Measurements from ENCODE around the gene NDUFA7.
A peak's percentile ranks its signal among the peaks of the same experiment; 100 is the strongest.
"Not testable (repeated sequence)": the region's sequence is repeated elsewhere in the genome, so short reads cannot be mapped to it uniquely, and the experiment has no call there.

The NDUFA7 gene

DNA sequence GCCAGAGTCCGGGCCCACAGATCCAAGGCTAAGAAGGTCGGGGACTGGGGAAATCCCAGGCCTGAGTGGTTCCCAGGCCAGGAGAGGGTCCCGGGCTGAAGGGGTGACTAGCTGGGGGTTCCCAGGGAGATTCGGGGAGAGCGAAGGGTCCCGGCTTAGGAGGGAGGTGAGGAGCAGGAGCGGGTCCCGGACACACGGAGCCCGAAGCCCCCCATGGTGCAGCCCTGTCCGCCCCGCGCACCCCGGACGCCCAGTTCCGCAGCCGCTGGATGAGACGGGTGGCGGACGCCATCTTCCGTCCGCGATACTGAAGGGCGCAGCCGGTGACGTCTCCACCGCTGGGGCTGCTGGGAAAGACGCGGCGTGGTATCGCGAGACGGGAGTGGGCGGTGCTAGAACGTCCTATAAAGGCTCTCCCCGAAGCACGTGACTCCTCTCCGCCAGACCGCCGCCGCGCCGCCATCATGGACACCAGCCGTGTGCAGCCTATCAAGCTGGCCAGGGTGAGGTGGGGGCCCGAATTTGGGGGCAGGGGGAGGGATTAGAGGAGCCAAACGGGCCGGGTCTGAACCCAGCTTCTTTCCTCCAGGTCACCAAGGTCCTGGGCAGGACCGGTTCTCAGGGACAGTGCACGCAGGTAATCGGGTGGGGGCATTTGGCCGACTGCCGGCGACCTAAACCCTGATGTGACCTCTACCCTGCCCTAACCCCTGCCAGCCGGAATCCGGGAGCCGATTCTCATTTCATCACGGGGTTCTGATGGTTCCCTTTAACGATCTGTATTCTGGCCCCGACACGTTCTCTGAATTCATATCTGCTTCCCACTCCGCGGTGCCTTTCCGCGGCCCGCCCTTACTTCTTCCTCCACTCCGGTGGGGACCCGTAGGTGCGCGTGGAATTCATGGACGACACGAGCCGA, at the start of gene NDUFA7, which contains the start of gene RPS28:
Gene NDUFA7 (minus strand): TSS at position 309 of the 919 bp plus-strand sequence. CDS start 17 bp downstream, at position 292.
Gene RPS28 (plus strand): TSS at position 430 of the 919 bp plus-strand sequence. CDS start 35 bp downstream, at position 465.
- peak; percentile 96 for DNase-seq

DNA sequence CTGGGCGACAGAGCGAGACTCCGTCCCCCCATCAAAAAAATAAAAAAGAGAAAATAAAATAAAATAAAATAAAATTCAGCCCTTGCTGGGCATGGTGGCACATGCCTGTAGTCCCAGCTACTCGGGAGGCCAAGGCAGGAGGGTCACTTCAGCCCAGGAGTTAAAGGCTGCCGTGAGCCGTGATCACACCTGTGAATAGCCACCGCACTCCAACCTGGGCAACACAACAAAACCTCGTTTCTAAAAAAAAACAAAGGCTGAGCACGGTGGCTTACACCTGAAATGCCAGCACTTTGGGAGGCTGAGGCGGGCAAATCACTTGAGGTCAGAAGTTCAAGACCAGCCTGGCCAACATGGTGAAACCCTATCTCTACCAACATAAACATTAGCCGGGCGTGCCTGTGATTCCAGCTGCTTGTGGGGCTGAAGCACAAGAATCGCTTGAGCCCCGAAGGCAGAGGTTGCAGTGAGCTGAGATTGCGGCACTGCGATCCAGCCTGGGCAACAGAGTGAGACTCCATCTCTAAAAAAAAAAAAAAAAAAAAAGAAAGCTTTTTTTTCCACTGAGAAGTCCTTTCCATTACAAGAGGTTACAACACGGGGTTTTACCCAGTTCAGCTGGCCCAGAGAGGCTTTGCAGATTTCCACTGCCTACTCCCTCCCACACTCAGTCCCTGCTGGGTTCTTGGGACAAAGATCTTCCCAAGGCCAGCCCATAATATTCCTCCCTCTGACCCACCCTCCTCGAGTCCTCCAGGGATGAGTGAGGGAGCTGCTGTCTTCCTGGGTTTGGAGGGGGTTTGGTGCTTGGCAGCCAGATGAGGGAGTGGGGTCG, 49.2 kb upstream of the NDUFA7 start:
- DNase-seq: no peak

DNA sequence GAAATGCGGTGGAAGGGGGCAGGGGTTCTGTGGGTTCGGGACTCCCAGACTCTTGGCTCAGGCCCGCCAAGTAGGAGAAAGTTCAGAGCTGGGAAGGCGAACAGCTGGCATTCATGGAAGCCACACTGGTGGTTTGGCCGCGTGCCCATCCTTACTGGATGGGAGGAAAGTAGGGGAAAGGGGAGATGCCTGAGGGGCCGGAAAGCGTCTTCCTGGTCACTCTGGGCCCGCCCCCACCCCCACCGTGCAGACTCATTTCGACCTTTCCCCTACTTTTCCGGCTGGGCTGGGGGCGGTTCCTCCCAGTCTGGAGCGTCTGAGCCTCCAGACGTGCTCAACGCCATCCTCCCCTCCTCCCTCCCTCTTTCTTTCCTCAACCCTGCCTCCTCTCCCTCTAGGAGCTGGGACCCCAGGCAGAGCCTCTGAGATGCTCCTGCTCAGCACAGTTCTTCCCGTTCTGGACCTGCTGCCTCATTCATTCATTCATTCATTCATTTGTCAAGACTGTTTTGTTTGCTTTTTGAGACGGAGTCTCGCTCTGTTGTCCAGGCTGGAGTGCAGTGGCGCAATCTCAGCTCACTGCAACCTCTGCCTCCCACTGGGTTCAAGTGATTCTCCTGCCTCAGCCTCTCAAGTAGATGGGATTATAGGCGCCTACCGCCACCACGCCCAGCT, 46.3 kb upstream of the NDUFA7 start:
- DNase-seq: peak; percentile 73

DNA sequence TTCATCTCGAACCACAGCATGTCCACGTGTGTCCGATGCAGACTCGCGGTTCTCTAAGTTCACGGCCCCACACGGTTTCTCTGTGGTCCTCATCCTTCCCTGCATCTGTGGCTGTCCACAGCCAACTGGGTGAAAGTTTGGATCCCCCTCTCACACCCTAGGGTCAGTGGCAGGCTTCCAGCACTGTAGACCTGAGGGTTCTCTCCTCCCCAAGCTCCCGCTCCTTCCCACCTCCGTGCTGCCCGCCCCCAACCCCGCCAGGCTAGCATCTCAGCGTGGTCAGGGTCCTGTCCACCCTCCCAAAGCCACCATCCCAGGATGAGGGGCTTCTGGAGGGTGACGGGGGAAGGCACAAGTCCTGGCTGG, 45.8 kb upstream of the NDUFA7 start:
- DNase-seq: peak; percentile 9

DNA sequence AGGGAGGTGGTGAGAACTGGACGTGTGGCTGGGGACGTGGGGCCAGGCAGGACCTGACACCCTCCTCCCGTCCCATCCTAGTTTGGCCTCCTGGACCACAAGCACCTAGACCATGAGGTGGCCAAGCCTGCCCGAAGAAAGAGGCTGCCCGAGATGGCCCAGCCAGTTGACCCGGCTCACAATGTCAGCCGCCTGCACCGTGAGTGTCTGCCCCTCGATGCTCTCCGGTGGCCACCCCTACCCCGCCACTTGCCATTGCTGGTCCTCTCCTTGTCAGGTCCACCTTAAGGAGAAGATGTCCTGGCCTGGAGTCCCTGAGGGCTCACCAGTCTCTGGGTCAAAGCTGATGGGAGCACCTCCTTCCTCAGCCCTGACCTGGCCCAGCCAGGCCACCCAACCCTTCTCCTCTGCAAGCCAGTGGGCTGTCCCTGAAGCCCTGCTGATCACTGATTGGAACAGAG, 45.0 kb upstream of the NDUFA7 start:
- no peak for DNase-seq

DNA sequence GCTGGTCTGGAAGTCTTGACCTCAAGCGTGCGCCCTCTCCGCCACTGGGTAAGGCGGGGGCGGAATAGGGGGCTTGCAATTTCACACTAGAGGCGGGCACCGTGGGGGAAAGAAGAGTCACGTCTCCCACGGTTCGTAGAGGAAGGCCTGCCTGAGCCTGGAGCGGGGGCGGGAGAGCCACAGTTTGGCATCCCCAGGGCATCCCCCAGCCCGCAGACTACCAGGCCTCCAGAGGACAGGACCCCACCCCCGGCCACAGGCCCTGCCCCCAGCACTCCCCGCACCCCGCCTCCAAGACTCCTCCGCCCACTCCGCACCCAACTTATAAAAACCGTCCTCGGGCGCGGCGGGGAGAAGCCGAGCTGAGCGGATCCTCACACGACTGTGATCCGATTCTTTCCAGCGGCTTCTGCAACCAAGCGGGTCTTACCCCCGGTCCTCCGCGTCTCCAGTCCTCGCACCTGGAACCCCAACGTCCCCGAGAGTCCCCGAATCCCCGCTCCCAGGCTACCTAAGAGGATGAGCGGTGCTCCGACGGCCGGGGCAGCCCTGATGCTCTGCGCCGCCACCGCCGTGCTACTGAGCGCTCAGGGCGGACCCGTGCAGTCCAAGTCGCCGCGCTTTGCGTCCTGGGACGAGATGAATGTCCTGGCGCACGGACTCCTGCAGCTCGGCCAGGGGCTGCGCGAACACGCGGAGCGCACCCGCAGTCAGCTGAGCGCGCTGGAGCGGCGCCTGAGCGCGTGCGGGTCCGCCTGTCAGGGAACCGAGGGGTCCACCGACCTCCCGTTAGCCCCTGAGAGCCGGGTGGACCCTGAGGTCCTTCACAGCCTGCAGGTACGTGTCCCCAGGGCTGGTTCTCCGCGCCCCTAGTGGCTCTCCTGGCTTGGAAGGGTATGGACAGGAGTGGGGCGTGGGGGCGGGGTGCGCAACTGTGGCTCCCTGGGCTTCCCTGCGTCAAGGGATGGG, 42.9 kb upstream of the NDUFA7 start, which contains the start of gene ANGPTL4:
Gene ANGPTL4 (plus strand): TSS at position 353 of the 969 bp plus-strand sequence. CDS start 167 bp downstream, at position 520.
- DNase-seq: peak; percentile 78

- peak; percentile 95 for DNase-seq
Measured at GRCh38 chr19:8361921-8362793, 41.0 kb upstream of the NDUFA7 start.

DNA sequence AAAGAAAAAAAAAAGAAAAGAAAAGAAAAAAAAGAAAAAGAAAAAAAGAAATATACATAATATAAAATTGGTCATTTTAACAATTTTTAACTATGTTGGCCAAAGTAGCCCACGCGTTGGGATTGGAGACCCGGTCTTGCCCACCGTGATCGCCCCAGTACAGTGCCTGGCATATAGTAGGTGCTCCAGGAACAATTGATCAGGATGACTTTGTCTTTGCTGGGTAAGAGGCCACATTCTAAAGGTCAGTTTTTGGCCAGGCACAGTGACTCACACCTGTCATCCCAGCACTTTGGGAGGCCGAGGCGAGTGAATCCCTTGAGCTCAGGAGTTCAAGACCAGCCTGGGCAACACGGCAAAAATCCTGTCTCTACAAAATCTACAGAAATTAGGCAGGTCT, 39.0 kb upstream of the NDUFA7 start:
- DNase-seq: no peak

DNA sequence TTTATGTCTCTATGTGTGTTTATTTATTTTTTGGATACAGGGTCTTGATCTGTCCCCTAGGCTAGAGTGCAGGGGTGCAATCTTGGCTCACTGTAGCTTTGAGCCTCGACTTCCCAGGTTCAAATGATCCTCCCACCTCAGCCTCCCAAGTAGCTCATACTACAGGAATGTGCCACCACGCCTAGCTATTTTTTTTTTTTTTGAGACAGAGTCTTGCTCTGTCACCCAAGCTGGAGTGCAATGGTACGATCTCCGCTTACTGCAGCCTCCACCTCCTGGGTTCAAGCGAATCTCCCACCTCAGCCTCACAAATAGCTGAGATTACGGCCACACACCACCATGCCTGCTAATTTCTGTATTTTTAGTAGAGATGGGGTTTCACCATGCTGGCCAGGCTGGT, 37.8 kb upstream of the NDUFA7 start:
- no peak for DNase-seq

- peak; percentile 34 for DNase-seq
Measured at GRCh38 chr19:8357007-8357521, 35.9 kb upstream of the NDUFA7 start.

GRCh38 chr19:8355631-8356402, 34.6 kb upstream of the NDUFA7 start:
- DNase-seq: peak; percentile 30

DNA sequence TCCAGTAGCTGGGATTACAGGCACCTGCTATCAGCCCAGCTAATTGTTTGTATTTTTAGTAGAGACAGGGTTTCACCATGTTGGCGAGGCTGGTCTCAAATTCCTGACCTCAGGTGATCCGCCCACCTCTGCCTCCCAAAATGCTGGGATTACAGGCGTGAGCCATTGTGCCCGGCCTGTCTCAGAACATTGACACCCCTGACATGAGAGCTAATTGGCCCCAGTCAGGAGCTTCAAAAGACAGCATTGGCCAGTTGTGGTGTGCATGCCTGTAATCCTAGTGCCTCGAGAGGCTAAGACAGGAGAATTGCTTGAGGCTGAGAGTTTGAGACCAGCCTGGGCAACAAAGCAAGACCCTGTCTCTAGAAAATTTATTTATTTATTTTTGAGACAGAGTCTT, 31.7 kb upstream of the NDUFA7 start:
- peak; percentile 32 for DNase-seq

DNA sequence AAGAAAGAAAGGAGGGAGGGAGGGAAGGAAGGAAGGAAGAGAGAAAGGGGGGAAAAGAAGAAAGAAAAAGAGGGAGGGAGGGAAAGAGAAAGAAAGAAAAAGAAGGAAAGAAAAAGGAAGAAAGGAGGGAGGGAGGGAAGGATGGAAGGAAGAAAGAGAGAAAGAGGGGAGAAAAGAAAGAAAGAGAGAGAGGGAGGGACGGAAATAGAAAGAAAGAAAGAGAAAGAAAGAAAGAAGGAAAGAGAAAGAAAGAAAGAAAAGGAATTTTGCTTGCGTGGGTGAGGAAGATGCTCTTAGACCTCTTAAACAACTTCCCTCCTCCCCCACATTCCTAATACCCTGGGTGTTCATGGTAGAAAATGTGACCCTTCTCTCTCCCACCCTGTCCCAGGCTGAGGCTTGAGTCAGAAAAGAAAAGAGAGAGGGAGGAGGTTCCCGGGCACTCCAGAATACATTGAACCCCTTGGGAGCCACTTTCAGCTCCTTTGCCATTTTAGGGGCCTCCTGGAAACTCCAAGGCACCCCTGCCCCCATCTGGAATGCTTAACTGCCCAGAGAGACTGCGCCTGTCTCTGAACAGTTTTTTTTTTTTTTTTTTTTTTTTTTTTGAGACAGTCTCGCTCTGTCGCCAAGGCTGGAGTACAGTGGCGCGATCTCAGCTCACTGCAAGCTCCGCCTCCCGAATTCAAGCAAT, 31.1 kb upstream of the NDUFA7 start:
- peak; percentile 32 for DNase-seq

DNA sequence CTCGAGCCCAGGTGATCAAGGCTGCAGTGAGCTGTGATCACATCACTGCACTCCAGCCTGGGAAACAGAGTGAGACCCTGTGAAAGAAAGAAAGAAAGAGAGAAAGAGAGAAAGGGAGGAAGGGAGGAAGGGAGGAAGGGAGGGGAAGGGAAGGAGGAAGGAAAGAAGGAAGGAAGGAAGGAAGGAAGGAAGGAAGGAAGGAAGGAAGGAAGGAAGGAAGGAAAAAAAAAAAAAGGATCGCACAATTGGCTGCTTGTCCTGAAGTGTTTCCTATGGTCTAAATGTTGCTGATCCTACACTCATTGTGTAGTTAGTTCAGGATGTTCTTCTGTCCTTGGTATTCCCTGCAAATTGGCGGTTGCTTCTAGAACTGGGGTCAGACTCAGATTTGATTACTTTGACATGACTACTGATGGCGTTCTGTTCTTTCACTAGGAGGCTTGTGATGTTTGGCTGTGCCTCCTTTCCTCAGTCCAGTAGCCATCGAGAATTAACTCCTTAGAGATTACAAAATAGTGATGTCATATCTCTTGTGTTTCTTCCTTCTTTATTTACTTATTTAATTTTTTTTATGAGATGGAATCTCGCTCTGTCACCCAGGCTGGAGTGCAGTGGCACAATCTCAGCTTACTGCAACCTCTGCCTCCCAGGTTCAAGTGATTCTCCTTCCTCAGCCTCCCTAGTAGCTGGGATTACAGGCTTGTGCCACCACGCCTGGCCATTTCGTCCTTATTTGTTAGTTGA, 28.6 kb upstream of the NDUFA7 start:
- not testable (repeated sequence) for DNase-seq

DNA sequence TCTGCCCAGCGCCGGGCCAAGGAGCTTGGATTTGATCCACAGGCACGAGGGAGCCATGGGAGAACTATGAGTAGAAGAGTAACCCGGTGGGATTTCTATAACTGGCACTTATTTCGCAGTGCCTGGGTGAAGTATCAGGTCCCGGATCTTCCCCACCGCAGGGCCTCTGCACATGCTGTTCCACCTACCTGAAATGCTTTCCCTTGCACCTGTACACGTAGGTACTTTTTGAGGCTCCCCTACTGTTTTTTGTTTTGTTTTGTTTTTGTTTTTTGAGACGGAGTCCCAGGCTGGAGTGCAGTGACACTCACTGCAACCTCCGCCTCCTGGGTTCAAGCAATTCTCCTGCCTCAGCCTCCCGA, 22.3 kb upstream of the NDUFA7 start:
- no peak for DNase-seq

DNA sequence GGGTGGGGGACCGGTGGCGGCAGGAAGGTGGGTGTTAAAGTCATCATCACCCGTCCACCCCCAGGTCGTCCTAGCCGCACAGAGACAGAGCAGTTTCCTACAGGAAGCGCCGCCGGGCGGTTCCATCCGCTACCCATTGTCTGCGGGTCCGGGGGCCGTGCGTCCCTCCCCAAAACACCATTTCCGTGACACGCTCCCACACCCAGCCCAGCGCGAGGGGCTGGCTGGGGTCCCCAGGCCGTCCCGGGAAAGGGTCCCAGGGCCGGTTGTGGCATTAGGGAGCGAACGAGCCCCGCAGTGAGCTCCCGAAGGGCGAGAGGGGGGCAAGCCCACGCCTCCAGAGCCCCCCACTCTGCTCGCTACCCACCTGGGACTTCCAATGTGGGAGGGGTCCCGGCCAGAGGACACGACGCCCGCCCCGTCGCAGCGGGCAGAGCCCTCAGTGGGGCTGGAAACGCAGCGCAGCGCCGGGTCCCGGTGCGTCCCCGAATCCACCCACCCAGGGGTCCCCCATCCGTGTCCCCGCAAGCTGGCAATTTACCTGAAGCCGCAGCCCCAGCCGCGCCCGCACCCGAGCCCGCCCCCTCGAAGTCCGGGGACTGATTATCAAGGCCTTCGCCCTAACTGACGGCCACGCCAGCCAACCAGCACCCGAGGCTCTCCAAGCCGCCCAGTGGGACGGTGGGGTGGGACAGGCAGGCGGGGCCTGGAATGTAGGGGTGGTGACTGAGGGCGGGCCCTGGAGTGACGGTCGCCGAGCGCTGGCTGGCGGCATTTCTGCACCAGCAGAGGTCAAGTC, 21.7 kb upstream of the NDUFA7 start, which contains the start of gene KANK3:
Gene KANK3 (minus strand): TSS at position 579 of the 799 bp plus-strand sequence. CDS start 5,434 bp downstream, outside the sequence.
- DNase-seq: peak; percentile 96

DNA sequence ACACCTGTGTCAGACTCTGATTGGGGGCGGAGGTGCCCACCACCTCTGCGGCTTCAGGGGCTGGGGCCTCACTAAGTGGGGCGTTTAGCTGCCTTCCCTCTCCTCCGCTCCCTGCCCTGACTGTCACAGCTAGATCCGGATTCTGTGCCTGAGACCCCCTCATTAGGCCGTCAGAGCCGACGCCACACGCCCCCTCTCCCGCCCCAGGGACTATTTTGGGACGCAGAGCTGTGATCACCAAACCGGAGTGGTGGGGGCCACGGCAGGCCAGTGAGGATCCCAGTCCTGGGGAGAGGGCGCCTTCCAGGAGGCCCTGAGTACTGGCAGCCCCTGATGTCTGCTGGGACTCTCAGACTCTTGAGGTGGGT, 21.1 kb upstream of the NDUFA7 start:
- DNase-seq: no peak

Measured in DMS53 (cell line).